Testis (tissue), 3 donors: ENCODE measurements around the gene IWS1. TPM values are rescaled to one million over a fixed set of nuclear protein-coding genes. Genes with fewer than 3 reads are reported as not detected.
"Not testable (repeated sequence)": the region's sequence is repeated elsewhere in the genome, so short reads cannot be mapped to it uniquely, and the experiment has no call there.

Source experiments
- DNase-seq: peaks from one replicate; pipeline ENCODE4 v3.0.0-alpha.2; 2019
- H3K27ac ChIP-seq, 2 donors: fragments of 200-600 bp; sonication (generic); one replicate each; pipeline ENCODE4 v1.5.1; 2019
- H3K27me3 ChIP-seq: fragments of 200-600 bp; sonication (generic); one replicate; pipeline ENCODE4 v1.5.1; 2019
- H3K36me3 ChIP-seq: fragments of 200-600 bp; sonication (generic); one replicate; pipeline ENCODE4 v1.5.1; 2017; ENCODE audit warnings: low read depth; ENCODE audit errors: missing control alignments
- H3K4me1 ChIP-seq: fragments of 200-600 bp; sonication (generic); one replicate; pipeline ENCODE4 v1.5.1; 2019
- H3K4me3 ChIP-seq, 2 donors: fragments of 200-600 bp; sonication (generic); one replicate each; pipeline ENCODE4 v1.5.1; 2017 to 2019
- H3K9me3 ChIP-seq: fragments of 200-600 bp; sonication (generic); one replicate; pipeline ENCODE4 v1.5.1; 2017
- CTCF ChIP-seq, 3 experiments: fragments of 450-650 bp in 2 of 3; fragments of 200-600 bp in 1 of 3; sonication (generic) in 1 of 3; IDR thresholded peaks; one replicate each; pipeline ENCODE4 v1.5.1; 2016 to 2019; ENCODE audit warnings: antibody characterized with exemption in 3 of 3, mild to moderate bottlenecking in 2 of 3, moderate library complexity in 1 of 3
- POLR2A ChIP-seq: fragments of 450-650 bp; IDR thresholded peaks from one replicate; pipeline ENCODE4 v1.6.1; 2017; ENCODE audit warnings: antibody characterized with exemption, mild to moderate bottlenecking, moderate library complexity
- WGBS, 2 donors: methylation state at CpG; one replicate each; pipeline ENCODE4 v1.1.5; 2018; 5-methylcytosine and 5-hydroxymethylcytosine counted together
- intact Hi-C: fragments of 100-400 bp; cut with DNase I; formaldehyde crosslinking; loops from one replicate; pipeline ENCODE4 v1.15.1; 2023; ENCODE audit warnings: low total_unique reads
- polyA plus RNA-seq: library from polyadenylated mRNA; stranded (reverse); fragments of 350-450 nt; fragmentation: Illumina TruSeq; extraction: RNeasy Lipid Tissue Mini Kit (QIAGEN cat#74804); gene quantifications from one replicate; pipeline ENCODE4 v1.2.3, GENCODE V29; 2014; ENCODE audit warnings: low read depth, low replicate concordance; ENCODE audit not compliant: insufficient read depth
- total RNA-seq, 2 donors: library from RNA; depleted of rRNA; stranded (reverse); fragments of >200 nt; gene quantifications; one replicate each; pipeline ENCODE4 v1.2.3, GENCODE V29; 2016

The IWS1 gene
- total and polyA plus RNA-seq, 3 donors from 2014 or later, result 33.7 to 52.7 (median 39.6) TPM

DNA sequence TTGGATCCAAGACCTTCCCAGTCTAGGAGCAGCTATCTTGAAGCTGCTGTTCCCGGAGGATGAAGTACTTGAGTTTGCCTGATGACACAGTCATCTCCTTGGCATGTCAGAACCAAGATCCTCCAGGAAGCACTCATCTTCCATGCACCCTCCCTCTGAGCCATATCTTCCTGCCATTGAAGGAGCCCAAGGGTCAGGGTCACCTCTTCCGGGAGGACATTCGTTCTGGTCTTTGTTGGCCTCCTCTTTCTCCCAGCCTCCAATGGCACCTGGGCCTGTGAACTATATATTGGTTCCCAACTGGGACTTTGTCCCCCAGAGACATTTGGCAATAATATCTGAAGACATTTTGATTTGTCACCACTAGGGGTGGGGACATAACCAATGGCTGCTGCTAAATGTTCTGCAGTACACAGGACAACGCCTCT, 4.9 kb upstream of the IWS1 start:
- Histone ChIP-seq H3K4me3 (no peak overlapping the region), H3K9me3 (no peaks in the 10 kb centered on the region), H3K36me3 (no peaks in the 10 kb centered on the region), H3K4me1 (peaks cover 6% of the 10 kb centered on the region), H3K27me3 (no peaks in the 10 kb centered on the region), H3K27ac (no peak overlapping the region)
- intact Hi-C loops, result no loop called here
- DNase-seq, result no peak
- TF ChIP-seq POLR2A (no peak), CTCF (IDR thresholded peaks at IDR 0.05) (peak in 1 of 3 experiments; percentile 5)
- WGBS, 2 donors, result 64 to 67% methylated on average over 4 of the region's 4 CpGs

- 93 to 95% methylated on average over 3 of the region's 3 CpGs for WGBS, 2 donors
- TF ChIP-seq POLR2A (no peak), CTCF (IDR thresholded peaks at IDR 0.05) (no peak)
- Histone ChIP-seq H3K4me3 (no peak overlapping the region), H3K27me3 (no peaks in the 10 kb centered on the region), H3K36me3 (no peaks in the 10 kb centered on the region), H3K9me3 (no peaks in the 10 kb centered on the region), H3K27ac (no peak overlapping the region), H3K4me1 (peaks cover 6% of the 10 kb centered on the region)
- intact Hi-C loops, result no loop called here
- DNase-seq, result no peak
Observed at GRCh38 chr2:127530245-127531140, 4.2 kb upstream of the IWS1 start.

- H3K36me3 ChIP-seq, H3K4me3 ChIP-seq, H3K27me3 ChIP-seq, H3K4me1 ChIP-seq, DNase-seq, intact Hi-C loops, H3K27ac ChIP-seq, H3K9me3 ChIP-seq: not testable (repeated sequence)
- WGBS, 2 donors, result 81 to 88% methylated on average over 2 of the region's 2 CpGs
Observed at GRCh38 chr2:127529416-127529815, 3.1 kb upstream of the IWS1 start.

DNA sequence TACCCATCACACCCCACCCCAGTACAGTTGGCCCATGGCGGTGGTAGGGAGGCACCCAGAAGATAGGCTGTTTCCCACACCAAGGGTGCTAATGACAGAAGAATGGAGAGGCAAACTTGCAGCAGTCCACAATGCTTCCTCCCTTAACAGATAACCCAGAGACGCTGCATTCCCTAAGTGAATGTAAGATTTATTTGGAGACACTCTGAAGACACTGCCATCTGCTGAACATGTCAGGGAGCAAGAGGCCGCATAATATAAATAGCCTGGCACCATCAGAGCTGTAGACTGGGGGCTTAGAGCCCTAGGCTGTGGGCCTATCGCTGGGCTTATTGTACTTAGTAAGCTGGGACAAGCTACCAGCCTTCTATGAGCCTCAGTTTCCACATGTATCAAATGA, 2.2 kb upstream of the IWS1 start:
- no peak overlapping the region for H3K27ac ChIP-seq
- peaks cover 9% of the 10 kb centered on the region for H3K4me1 ChIP-seq
- DNase-seq, result no peak
- H3K4me3 ChIP-seq, result no peak overlapping the region
- H3K36me3 ChIP-seq, result no peaks in the 10 kb centered on the region
- TF ChIP-seq POLR2A (no peak), CTCF (IDR thresholded peaks at IDR 0.05) (no peak)
- H3K27me3 ChIP-seq, result no peaks in the 10 kb centered on the region
- intact Hi-C loops, result no loop called here
- H3K9me3 ChIP-seq, result no peaks in the 10 kb centered on the region
- WGBS, 2 donors, result 63 to 64% methylated on average over 4 of the region's 4 CpGs

GRCh38 chr2:127527001-127527804, 914 bp upstream of the IWS1 start:
- H3K27ac ChIP-seq, result peak overlapping the region; percentile 88 to 96
- no peaks in the 10 kb centered on the region for H3K27me3 ChIP-seq
- TF ChIP-seq CTCF (IDR thresholded peaks at IDR 0.05) (no peak), POLR2A (no peak)
- H3K4me3 ChIP-seq, result peak overlapping the region; percentile 91 to 97
- H3K36me3 ChIP-seq, result no peaks in the 10 kb centered on the region
- no peak for DNase-seq
- H3K4me1 ChIP-seq, result peaks cover 9% of the 10 kb centered on the region
- 15 to 16% methylated on average over 13 of the region's 13 CpGs for WGBS, 2 donors
- H3K9me3 ChIP-seq, result no peaks in the 10 kb centered on the region
- intact Hi-C loops, result no loop called here
